Measurements from ENCODE around the gene PEAR1. TPM values are rescaled to one million over a fixed set of nuclear protein-coding genes. Genes with fewer than 3 reads are reported as not detected.

The PEAR1 gene
- total RNA-seq, 2 donors from 2014 or later: 31.0 to 34.9 TPM

DNA sequence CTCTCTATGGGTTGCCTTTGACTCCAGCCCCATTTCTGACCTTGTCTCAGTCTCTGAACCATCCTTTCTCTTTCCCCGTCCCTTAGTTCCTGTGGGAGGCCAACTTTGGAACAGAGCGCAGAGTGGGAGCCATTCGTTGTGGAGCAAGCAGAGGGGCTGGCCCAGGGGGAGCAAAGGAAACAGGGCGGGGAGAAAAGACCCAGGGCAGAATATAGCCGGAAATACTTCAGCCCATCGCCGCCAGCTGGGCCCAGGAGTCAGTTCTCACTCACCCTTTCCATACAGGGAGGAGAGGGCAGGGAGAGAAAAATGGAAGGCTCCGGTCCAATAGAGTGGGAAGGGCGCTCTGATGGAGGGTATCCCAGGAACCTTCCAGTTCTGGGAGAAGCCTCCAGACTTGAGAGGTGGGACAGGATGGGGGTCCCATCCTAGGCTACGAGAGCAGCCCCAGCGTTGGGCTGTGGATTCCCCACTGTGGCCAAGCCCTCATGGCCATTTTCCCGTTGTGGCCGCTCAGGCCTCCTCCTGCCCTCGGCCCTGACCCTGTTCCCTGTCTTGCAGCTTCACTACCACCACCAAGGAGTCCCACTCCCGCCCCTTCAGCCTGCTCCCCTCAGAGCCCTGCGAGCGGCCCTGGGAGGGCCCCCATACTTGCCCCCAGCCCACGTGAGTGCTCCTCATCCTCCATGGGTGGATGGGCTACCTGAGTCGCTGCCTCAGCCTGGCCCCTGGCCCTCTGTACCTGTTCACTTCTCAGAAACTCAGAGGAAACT, 10.9 kb downstream of the PEAR1 start:
- TF ChIP-seq, protein P1, sequence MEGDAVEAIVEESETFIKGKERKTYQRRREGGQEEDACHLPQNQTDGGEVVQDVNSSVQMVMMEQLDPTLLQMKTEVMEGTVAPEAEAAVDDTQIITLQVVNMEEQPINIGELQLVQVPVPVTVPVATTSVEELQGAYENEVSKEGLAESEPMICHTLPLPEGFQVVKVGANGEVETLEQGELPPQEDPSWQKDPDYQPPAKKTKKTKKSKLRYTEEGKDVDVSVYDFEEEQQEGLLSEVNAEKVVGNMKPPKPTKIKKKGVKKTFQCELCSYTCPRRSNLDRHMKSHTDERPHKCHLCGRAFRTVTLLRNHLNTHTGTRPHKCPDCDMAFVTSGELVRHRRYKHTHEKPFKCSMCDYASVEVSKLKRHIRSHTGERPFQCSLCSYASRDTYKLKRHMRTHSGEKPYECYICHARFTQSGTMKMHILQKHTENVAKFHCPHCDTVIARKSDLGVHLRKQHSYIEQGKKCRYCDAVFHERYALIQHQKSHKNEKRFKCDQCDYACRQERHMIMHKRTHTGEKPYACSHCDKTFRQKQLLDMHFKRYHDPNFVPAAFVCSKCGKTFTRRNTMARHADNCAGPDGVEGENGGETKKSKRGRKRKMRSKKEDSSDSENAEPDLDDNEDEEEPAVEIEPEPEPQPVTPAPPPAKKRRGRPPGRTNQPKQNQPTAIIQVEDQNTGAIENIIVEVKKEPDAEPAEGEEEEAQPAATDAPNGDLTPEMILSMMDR (IDR thresholded peaks at IDR 0.05): no peak
- DNase-seq (ENCODE audit: low spot score) (no peak), ATAC-seq (ENCODE audit: insufficient number of reproducible peaks, low FRiP score, low read depth) (no peak)
- Histone ChIP-seq H3K36me3 (no peaks in the 10 kb centered on the region), H3K4me1 (ENCODE audit: control insufficient read depth in 1 of 2, low read depth in 2 of 2) (peaks cover 0 to 8% of the 10 kb centered on the region in 2 donors), H3K27me3 (replicated peaks; ENCODE audit: insufficient read depth) (no peaks in the 10 kb centered on the region), H3K27ac (no peak overlapping the region), H3K9me3 (no peaks in the 10 kb centered on the region), H3K4me3 (no peak overlapping the region)

DNA sequence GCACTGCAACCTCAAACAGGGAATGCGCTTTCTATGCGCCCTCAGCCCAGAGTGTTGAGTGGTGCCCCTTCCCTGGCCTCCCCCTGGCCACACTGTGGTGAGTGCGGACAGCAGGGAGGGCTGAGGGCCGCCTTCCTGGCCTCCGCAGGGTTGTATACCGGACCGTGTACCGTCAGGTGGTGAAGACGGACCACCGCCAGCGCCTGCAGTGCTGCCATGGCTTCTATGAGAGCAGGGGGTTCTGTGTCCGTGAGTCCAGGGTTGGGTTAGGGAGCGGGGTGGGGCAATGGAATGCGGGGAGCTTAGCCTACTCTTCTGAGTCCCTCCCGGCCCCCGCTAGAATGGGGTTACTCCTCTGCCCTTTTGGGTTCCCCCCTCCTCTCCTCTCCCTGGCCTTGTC, 11.7 kb downstream of the PEAR1 start:
- Histone ChIP-seq H3K27ac (no peak overlapping the region), H3K4me1 (ENCODE audit: control insufficient read depth in 1 of 2, low read depth in 2 of 2) (peaks cover 0 to 8% of the 10 kb centered on the region in 2 donors), H3K36me3 (no peaks in the 10 kb centered on the region), H3K9me3 (no peaks in the 10 kb centered on the region), H3K27me3 (replicated peaks; ENCODE audit: insufficient read depth) (no peaks in the 10 kb centered on the region), H3K4me3 (no peak overlapping the region)
- ATAC-seq (ENCODE audit: insufficient number of reproducible peaks, low FRiP score, low read depth) (no peak), DNase-seq (ENCODE audit: low spot score) (no peak)
- TF ChIP-seq, protein P1 (IDR thresholded peaks at IDR 0.05): no peak

DNA sequence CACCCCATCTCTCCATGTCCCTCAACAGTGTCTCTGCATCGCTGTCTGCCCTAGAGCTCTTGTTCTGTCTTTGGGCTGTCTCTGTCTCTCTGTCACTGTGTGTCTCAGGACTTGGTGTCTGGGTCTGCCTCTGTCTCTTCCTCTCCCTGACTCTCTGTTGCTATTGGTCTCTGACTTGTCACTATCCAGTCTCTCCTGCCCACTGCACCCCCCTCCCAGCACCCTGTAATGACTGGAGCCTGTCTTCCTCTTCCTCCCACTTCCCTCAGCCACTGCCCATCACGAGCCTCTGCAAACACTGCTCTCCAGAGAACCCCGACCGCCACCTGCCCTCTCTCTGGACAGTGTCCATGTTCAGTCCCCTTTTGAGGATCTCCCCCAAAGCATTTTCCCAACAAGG, 12.1 kb downstream of the PEAR1 start:
- no peak for DNase-seq (ENCODE audit: low spot score)
- no peak overlapping the region for H3K4me3 ChIP-seq
- H3K9me3 ChIP-seq: no peaks in the 10 kb centered on the region
- TF ChIP-seq, protein P1 (IDR thresholded peaks at IDR 0.05): no peak
- peaks cover 0 to 8% of the 10 kb centered on the region in 2 donors for H3K4me1 ChIP-seq (ENCODE audit: control insufficient read depth in 1 of 2, low read depth in 2 of 2)
- H3K27ac ChIP-seq: no peak overlapping the region
- no peaks in the 10 kb centered on the region for H3K27me3 ChIP-seq (replicated peaks; ENCODE audit: insufficient read depth)
- no peak for ATAC-seq (ENCODE audit: insufficient number of reproducible peaks, low FRiP score, low read depth)
- H3K36me3 ChIP-seq: no peaks in the 10 kb centered on the region

DNA sequence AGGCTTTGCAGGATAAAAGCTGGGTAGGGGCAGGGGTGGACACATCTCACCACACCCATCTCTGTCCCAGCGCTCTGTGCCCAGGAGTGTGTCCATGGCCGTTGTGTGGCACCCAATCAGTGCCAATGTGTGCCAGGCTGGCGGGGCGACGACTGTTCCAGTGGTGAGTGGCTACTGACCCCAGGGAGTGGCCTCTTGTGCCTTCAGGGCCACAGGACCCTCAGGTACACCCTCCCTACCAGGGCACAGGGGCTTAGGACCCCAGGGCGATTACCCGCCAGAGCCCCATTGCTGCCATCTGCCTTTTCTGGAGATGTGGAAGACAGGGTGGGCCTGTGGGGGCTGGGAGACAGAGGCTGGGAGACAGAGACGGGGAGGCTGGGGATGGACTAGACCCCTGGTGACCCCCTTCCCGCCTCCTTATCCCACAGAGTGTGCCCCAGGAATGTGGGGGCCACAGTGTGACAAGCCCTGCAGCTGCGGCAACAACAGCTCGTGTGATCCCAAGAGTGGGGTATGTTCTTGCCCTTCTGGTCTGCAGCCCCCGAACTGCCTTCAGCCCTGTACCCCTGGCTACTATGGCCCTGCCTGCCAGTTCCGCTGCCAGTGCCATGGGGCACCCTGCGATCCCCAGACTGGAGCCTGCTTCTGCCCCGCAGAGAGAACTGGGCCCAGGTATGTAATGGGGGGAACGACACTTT, 12.8 kb downstream of the PEAR1 start:
- DNase-seq (ENCODE audit: low spot score) (no peak), ATAC-seq (ENCODE audit: insufficient number of reproducible peaks, low FRiP score, low read depth) (no peak)
- Histone ChIP-seq H3K4me3 (no peak overlapping the region), H3K9me3 (no peaks in the 10 kb centered on the region), H3K36me3 (no peaks in the 10 kb centered on the region), H3K27ac (no peak overlapping the region), H3K27me3 (replicated peaks; ENCODE audit: insufficient read depth) (no peaks in the 10 kb centered on the region), H3K4me1 (ENCODE audit: control insufficient read depth in 1 of 2, low read depth in 2 of 2) (peaks cover 0 to 3% of the 10 kb centered on the region in 2 donors)
- TF ChIP-seq, protein P1 (IDR thresholded peaks at IDR 0.05): no peak

DNA sequence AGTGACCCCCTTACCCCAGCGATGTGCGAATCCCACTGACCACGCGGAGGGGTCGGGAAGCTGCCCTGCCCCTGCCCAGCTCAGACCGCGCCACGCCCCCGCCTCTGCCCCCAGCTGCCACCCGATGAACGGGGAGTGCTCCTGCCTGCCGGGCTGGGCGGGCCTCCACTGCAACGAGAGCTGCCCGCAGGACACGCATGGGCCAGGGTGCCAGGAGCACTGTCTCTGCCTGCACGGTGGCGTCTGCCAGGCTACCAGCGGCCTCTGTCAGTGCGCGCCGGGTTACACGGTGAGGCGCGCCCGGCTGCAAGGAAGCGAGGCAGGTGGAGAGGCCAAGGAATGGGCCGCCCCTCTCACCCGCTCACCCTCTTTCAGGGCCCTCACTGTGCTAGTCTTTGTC, 15.0 kb downstream of the PEAR1 start:
- no peak overlapping the region for H3K4me3 ChIP-seq
- no peaks in the 10 kb centered on the region for H3K9me3 ChIP-seq
- no peaks in the 10 kb centered on the region for H3K27me3 ChIP-seq (replicated peaks; ENCODE audit: insufficient read depth)

More for the DNA sequence above, 15.0 kb downstream of the PEAR1 start:
- Histone ChIP-seq H3K4me1 (ENCODE audit: control insufficient read depth in 1 of 2, low read depth in 2 of 2) (no peaks in the 10 kb centered on the region), H3K36me3 (peaks cover 4% of the 10 kb centered on the region), H3K27ac (no peak overlapping the region)
- ATAC-seq (ENCODE audit: insufficient number of reproducible peaks, low FRiP score, low read depth) (no peak), DNase-seq (ENCODE audit: low spot score) (no peak)
- TF ChIP-seq, protein P1 (IDR thresholded peaks at IDR 0.05): no peak

All from thoracic aorta (tissue), 2 donors.